HL-60/S4 (cell line): ENCODE data around the gene SLC9A9.

ENCODE experiments used
- in situ Hi-C: fragments of 300-500 bp; cut with MboI; formaldehyde crosslinking; loops from 2 replicates; pipeline ENCODE4 v1.14.3; 2022; ENCODE audit warnings: low sequenced_read_pairs

Gene SLC9A9

GRCh38 chr3:143429628-143430514 lies 418.4 kb downstream of the SLC9A9 start:
- in situ Hi-C loops, result no loop called here

- in situ Hi-C loops, result no loop called here
Observed at GRCh38 chr3:143428294-143428693, 420.0 kb downstream of the SLC9A9 start.

- in situ Hi-C loops, result no loop called here
Observed at GRCh38 chr3:143427631-143428030, 420.6 kb downstream of the SLC9A9 start.

- in situ Hi-C loops, result no loop called here
Observed at GRCh38 chr3:143424874-143425273, 423.4 kb downstream of the SLC9A9 start.

DNA sequence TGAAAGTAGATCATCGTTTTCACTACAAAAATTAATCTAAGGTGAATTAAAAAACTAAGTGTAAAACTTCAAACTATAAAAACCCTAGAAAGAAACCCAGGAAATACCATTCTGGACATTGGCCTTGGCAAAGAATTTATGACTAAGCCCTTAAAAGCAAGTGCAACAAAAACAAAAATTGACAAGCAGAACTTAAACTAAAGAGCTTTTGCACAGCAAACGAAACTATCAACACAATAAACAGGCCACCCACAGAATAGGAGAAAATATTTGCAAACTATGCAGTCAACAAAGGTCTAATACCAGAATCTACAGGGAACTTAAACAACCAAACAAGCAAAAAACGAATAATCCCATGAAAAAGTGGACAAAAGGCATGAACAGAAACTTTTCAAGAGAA lies 426.7 kb downstream of the SLC9A9 start:
- in situ Hi-C loops, result no loop called here

DNA sequence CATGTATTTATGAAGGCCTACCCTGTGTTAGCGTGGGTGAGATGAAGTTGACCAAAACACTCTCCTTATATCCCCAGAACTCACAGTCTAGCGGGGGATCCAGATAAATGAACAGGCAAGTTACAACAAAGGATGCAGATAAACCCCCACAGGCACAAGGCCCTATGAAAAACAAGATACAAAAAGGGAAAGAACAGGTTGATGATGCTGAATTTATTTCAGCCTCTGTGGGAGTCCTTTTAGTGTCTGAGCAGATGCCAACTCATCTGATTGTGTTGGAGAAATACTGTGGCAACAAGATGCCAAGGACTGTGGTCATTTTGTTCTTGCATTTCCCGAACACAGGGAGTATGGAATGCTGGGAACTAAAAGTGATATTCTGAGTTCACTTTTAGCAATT lies 428.7 kb downstream of the SLC9A9 start:
- in situ Hi-C loops, result no loop called here

- in situ Hi-C loops, result no loop called here
Observed at GRCh38 chr3:143418391-143418790, 429.9 kb downstream of the SLC9A9 start.

- in situ Hi-C loops, result no loop called here
Observed at GRCh38 chr3:143416229-143416628, 432.0 kb downstream of the SLC9A9 start.

GRCh38 chr3:143414571-143415253 lies 433.6 kb downstream of the SLC9A9 start:
- in situ Hi-C loops, result no loop called here

DNA sequence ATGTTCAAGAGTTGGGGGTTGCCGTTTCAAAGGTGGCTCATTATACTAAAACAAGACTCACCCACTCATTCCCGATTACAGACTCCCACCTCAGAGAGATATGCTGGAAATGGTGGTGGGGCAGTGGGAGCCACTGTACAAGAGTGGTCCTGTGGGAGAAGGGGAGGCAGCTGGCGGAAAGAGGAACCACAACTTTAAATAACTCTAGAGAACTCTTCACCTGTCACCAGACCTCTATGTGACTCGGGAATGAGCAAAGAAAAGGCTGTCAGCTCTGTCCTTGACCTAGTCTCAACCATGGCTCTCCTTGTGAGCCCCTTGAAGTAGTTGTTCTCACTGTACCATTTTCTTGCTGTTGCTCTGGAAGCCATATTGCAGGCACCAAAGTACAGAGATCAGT lies 434.9 kb downstream of the SLC9A9 start:
- in situ Hi-C loops, result no loop called here

GRCh38 chr3:143412084-143412483 lies 436.2 kb downstream of the SLC9A9 start:
- in situ Hi-C loops, result no loop called here

GRCh38 chr3:143410259-143410658 lies 438.0 kb downstream of the SLC9A9 start:
- in situ Hi-C loops, result no loop called here

- in situ Hi-C loops, result no loop called here
Observed at GRCh38 chr3:143408771-143409170, 439.5 kb downstream of the SLC9A9 start.

DNA sequence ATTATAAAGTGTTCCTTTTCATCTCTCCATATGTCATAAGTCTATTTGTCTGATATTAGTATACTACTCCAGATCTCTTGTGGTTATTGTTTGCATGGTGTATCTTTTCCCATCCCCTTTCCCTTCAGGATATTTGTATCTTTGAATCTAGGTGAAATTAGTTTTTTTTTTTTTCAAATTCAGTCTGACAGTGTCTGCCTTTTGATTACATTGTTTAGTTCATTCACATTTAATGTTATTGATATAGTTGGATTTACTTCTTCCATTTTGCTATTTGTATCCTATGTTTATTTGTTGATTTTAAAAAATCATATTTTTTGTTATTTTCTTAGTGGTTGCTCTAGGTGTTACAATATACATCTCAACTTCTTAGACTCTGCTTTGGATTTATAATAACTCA lies 445.7 kb downstream of the SLC9A9 start:
- in situ Hi-C loops, result no loop called here

DNA sequence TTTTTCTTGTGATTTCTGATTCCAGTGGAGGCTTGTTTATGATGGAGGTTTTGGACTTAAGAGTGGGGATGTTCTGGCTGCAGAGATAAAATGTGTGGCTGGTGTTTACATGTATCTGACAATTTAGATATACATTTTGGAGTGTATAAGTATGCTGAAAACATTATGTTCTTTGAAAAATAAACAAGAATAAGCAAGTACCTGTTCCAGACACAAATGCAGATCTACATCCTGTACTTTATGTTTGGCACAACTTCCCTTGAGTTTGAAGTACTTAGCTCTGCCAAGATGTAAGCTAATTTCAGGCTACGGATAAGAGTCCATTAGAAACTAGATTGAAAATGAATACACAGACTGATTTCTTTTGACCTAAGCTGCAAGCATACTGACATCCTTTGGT lies 451.5 kb downstream of the SLC9A9 start:
- in situ Hi-C loops, result no loop called here

GRCh38 chr3:143389388-143389787 lies 458.9 kb downstream of the SLC9A9 start:
- in situ Hi-C loops, result no loop called here

GRCh38 chr3:143387425-143387824 lies 460.8 kb downstream of the SLC9A9 start:
- in situ Hi-C loops, result no loop called here

GRCh38 chr3:143384076-143384475 lies 464.2 kb downstream of the SLC9A9 start:
- in situ Hi-C loops, result no loop called here

GRCh38 chr3:143383421-143383820 lies 464.8 kb downstream of the SLC9A9 start:
- in situ Hi-C loops, result no loop called here

DNA sequence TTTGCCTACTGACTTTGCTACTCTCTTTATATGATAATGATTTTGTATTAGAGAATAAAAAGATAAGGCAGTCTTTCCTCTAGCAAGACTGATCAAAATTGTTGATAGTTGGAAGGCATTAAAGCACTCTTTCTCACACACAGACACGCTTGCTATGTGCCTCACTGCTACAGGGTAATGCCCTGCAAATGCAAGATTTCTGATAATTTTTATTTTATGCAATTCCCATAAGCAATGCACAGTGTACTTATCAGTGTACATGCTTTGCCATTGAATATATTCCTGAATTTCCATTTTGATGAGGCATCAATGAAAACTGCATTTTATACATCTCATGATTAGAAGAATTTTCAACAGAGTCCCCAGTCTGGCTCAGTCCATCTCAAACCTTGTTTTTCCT lies 465.5 kb downstream of the SLC9A9 start:
- in situ Hi-C loops, result no loop called here

DNA sequence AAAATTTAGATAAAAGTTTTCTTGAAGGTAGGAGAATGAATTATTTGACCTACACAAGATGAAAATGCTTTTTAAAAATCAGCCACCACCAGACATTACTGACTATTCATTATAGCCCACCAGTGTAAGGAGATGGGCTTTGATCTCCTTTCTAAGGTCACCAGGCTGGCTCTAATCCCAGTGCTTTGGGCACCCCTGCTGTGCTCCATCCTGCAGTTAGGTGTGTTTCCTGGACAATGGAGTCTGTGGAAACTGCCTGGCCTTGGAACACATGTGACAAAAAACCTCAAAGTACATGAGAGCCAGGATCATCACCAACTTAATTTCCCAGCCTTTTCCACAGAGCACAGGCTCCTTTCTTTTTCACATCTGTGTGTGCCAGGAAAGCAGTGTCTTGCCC lies 467.8 kb downstream of the SLC9A9 start:
- in situ Hi-C loops, result no loop called here

DNA sequence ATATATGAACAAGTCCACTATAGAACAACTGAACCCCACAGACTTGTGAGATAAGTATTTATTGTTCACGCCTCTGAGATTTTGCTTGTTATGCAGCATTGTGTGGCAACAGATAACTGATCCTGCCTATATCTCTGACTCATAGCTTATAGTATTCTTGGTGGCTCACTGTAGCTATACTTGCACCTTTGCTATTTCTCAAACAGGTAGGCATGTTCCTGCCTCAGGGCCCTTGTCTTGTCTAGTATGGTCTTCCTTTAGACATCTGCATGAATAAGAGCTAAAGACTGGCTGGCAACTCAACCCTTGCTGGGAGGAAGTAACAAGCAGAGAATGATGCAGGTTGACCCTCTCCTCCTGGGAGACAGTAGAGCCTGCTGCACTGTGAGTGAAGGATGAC lies 472.6 kb downstream of the SLC9A9 start:
- in situ Hi-C loops, result no loop called here
